ENCODE measurements around the gene LPXN.

The LPXN gene

DNA sequence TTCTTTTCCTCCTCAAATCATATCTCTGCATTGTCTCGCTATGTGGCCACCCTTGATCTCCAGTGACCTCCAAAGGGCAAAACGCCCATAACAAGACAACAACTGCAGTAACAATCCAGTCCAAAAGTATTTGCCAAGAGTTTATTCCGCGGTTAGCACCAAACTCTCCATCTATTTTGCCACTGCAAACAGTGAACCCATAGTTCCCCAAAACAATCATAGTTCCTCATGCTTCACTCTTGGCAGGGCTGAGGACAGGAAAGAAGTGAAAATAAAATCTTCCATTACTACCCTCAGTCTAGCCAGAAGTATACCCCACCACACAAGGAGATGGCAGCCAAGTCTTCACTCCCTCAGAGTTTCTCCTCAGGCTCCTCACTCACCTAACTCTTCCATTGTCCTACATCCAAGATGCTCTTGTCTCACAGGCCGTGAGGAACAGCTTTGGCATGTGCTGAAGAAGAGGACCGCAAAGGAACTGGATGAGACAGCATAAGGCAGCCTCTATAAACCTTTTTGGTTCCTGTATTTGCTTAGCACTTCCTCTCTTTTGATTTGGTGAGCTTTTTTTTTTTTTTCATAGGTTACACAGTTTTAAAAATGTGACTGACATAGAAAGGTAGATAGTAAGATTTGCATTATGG lies at the start of gene LPXN:
Gene LPXN (minus strand): TSS at position 480 of the 644 bp plus-strand sequence. CDS start 84 bp downstream, at position 396.
- DNase-seq (ENCODE audit: low spot score): no peak

DNA sequence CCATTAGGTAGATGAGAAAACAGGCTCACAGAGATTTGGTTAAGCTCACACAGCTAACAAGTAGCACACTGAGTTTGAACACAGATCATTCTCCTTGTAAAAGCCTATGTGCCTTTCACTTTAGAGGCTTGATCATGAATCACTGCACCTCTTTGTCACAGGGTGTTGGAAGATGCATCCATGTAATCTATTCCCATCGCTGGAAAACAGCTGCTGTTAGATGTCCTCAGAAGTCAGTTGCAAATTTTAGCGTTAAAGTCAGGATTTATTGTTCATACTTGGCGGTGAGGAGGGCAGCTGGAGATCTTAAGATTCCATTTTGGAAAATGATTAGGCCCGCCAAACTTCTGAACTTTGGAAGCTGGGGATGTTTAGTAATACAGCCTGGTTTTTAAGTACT lies 49.4 kb upstream of the LPXN start:
- DNase-seq (ENCODE audit: low spot score): no peak

DNA sequence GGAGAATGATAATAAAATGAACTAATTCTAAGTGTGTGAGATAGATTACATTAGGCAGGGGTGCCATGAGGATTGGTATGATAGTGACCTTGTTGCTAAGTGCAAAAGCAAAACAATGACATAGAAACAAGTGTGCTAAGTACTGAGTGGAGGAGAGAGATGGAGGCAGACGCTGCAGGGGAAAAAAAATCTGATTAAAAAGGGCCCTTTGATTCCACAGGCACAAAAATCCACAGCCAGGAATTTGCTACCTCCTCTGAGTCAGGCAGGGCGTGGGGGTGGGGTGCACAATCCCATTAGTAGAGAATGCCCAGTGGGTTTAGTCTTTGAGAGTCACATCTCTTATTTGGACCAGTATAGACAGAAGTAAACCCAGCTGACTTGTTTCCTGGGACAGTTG lies 46.7 kb upstream of the LPXN start, which contains the start of gene CNTF:
Gene CNTF (plus strand): TSS at position 322 of the 400 bp plus-strand sequence. CDS start 88 bp downstream, outside the sequence.
- no peak for DNase-seq (ENCODE audit: low spot score)

DNA sequence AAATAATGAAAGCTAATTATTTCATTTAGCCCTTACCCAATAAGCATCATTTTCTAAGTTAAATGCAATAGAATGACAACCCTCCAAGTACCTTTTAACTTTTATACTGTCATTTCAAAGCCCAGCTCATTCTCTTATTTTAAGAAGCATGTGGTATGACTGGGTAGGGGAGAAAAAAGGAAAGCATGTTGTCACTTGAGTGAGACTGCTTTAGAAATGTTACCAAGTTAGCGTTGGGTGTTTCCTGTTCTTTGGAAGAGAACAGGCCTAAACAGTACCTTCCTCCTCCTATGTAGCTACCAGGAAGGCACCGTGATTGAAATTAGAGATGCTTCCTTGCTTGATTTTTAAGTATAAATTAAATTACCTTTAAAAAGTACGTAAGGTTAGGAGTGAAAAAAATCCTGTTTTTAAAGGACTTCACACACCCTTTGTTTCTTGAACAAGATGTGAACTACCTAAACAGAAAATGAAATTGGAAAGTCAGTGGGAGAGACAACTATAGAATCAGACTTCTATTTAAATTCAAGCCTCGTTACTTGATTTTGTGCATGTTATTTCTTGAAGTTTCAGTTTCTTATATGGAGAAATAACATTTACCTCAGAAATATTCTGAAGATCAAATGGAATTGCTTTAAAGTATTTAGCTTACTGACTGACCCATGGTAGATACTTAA lies 46.1 kb upstream of the LPXN start:
- no peak for DNase-seq (ENCODE audit: low spot score)

DNA sequence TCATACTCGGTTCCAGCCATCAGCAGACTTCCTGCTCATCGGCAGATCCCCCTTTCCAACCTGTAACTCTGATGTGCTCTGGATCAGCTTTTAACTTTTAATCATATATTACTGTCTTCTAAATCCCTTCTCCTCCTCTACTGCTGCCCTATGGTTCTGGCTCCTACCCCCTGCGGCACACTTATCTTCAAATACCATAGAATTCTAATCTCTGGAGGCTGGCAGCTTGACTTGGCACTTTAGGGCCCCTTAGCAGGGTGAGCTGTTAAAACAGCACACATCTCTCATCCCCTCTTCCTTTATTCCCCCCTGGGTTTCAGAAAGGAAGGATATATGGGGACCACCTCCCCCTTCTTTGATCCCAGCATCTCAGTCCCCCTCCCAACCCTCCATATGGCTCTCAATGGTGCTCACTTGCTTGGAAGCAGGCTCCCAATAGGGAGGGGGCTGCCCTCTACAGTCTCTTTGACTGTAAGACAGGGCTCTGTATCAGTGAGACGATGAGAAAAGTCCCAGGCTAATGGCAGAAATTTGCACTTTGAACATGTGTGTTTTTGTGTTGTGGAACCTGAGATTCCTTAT lies 42.4 kb upstream of the LPXN start:
- peak; percentile 47 for DNase-seq (ENCODE audit: low spot score)

DNA sequence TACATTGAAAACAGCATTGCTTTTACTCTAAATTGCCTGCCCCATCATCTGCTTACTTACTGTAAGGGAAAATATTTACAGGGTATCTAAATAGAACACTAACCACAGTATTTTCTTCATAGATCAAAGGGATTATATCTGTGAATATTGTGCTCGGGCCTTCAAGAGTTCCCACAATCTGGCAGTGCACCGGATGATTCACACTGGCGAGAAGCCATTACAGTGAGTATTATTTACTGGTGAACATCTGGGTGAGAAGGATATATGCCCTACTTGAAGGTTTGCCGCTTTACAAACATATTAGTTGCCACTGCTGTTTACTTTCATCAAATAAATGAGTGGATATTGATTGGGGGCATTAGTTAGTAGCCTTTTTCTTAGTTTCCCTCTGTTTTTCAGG lies 40.9 kb upstream of the LPXN start:
- peak; percentile 35 for DNase-seq (ENCODE audit: low spot score)

DNA sequence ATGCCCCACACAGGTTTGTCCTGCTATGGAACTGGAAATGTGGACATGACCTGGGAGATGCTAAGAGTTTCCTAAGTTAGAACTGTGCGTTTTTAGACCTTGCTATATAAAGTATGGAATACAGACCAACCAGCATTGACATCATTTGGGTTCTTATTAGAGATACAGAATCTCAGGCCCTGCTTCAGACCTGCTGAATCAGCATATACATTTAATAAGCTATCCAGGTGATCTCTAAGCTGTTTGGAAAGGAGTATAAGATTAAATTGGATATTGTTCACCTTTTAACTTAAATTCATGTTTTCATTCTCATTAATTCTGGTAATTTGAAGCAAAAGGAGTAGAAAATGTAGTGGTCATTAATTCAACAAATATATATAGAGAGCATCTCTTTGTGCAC lies 39.9 kb upstream of the LPXN start:
- DNase-seq (ENCODE audit: low spot score): no peak

DNA sequence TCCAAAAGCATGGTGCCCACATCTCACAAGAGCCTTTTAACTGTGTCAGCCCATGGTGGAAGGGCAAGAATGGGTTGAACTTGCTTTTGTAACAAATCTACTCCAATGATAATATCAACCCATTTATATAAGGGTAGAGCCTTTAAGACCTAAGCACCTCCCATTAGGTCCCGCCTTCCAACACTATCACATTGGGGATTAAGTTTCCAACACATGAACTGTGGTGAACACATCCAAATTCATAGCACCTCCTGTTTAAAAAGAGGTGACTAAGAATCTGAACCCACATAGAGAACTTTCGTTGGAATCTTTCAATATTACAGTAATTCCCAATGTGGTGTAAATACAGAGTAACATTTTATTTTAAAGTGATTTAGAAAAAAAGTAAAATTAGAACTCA lies 37.6 kb upstream of the LPXN start:
- DNase-seq (ENCODE audit: low spot score): no peak

DNA sequence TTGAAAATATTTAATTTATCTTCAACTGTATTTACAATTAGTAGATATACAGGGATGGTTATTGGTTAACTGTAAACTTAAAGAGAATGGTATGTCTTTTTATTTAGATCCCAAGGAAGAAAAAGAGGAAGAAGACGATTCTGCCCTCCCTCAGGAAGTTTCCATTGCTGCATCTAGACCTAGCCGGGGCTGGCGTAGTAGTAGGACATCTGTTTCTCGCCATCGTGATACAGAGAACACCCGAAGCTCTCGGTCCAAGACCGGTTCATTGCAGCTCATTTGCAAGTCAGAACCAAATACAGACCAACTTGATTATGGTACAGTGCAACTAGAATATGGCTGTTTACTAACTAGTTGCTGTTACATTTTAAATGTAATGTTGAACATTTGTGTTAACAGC lies 34.1 kb upstream of the LPXN start:
- DNase-seq (ENCODE audit: low spot score): no peak

DNA sequence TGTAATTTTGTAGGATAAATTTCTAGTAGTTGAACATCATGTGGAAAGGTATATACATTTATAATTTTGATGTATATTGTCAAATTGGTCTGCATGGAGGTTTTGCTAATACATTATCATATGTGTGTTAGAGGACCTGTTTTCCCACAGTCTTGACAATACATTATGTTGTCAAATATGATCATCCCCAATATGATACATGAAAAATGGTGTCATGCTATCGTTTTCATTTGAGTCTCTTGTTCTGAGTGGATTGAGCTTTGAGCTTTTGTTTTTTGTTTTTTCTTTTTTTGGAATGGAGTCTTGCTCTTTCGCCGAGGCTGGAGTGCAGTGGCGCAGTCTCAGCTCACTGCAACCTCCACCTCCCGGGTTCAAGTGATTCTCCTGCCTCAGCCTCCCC lies 32.7 kb upstream of the LPXN start:
- DNase-seq (ENCODE audit: low spot score): no peak

DNA sequence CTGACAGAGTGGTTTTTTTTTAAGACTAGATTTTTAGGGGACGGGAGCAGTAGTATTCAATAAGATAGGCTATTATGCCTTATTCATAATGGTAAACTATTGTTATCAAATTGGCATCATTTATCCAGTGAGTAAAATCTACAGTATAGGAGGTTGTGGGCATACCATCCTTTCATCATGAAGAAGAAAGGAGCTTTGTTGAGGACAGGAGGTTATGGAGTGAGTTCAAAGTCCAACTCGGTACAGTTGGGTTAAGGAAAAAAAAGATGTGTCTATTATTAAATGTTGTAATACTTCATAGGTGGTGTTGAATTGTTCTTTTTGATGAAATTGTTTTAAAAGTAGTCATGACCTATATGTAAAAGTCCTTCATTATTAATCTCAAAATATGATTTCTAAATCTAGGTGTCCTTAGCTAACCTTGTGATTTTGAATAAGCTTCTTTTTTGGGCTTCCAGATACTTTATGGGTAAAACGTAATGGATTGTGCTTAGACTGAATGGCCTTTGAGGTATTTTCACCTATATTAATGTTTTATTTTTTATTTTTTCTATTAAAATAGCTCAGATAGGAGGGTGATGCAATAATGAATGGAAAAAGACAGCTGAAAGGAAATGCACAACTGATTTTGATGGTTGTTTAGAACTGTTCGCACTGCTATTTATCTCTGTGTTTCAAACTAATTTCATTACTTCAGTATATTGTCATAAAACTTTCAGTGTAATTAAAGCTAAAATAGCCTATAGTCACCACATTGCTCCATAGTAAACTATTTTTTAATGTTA lies 31.5 kb upstream of the LPXN start:
- DNase-seq (ENCODE audit: low spot score): no peak

DNA sequence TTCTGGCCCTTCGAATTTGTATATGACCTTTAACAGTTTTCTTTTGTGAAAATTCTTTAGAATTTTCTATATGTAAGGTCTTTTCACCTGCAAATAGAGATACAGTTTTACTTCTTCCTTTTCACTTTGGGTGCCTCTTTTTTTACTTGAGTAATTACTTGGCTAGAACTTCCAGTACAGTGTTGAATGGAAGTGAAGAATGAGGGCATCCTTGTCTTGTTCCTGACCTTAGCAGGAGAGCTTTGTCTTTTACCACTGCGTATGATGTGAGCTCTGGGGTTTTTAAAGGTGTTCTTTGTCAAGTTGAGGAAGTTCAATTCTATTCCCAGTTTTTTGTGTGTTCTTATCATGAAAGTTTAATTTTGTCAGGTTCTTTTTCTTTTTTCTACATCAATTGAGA lies 24.9 kb upstream of the LPXN start:
- DNase-seq (ENCODE audit: low spot score): no peak

DNA sequence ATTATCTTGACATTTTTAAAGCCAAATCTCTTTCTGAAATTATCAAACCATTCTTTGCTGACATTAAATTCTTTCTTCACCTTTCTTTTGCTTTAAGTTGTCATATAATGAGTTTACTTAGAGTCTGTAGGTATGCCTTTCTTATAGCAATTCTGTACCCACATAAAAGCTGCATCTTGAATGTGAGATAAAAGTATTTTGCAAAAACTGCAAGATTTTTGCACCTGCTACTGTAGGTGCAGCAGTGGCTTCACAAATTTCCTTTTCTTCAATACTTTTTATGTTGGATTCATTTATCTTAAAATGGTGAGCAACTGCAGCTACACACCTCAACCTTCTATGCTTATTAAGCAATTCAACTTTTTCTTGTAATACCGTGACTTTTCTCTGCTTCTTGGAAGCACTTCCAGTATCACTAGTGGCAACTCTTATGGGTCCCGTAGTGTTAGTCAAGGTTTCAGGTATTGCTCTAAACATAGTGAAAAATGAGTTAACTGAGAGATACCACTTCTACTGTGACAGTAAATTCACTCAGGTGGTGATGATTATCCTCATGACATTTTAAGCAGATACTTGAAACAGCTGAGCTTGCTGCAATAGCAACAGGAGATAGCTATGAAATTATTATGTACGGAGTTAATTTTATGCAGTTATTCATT lies 22.0 kb upstream of the LPXN start:
- no peak for DNase-seq (ENCODE audit: low spot score)

DNA sequence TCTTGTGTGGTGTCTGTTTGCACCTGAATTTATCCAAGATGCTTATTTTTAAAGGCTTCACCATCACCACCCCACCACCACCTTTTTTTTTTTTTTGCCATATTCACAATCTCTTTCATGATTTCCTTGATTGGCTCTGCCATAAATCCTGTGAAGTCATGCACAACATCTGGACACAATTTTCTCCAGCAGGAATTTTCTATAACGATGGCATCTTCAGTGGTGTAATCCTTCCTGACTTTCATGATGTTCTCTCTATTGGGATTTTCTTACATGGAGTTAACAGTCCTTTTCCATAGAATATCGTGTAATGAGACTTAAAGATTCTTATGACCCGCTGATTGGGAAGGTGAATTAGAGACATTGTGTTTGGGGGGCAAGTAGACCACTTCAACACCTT lies 21.0 kb upstream of the LPXN start:
- DNase-seq (ENCODE audit: low spot score): no peak

DNA sequence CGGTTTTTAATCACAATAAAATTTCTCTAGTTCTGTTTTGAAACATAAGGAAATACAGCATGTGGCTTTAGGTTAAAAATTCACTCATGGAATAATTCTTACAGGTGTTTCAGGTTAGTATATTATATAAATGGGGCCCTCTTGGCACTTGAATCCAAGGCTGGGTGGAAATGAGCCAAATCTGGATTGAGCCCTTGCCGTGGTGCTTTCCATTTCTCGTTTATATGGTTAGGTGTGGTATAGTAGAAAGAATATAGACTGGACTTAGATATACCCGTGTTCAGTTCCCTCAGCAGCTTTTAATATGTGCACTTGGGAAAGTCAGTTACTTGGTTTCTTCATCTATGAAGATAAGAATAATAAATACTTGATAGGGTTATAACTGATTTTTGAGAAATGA lies 19.2 kb upstream of the LPXN start:
- no peak for DNase-seq (ENCODE audit: low spot score)

DNA sequence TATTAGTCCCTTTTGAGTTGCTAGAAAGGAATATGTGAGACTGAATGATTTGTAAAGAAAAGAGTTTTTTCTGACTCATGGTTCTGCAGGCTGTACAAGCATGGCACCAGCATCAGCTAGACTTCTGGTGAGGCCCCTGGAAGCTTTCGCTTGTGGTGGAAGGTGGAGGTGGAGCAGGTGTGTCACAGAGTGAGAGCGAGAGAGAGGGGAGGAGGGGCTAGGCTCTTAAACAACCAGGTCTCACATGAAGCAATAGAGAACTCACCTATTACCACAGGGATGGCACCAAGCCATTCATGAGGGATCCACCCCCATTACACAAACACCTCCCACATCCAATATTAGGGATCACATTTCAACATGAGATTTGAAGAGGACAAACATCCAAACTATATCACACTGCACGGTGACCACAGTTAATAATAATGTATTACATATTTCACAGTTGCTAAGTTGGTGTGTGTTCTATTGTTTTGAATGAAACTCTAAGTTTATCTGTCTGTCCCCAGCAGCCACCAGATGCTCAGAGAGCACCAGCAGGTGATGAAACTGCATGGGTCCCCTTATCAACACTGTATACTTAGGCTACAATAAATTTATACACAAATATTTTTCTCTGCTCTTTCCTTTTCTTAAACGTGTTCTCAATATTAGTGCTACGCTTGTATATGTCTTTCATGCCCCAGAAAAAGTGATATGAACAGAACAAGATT lies 17.3 kb upstream of the LPXN start:
- no peak for DNase-seq (ENCODE audit: low spot score)

DNA sequence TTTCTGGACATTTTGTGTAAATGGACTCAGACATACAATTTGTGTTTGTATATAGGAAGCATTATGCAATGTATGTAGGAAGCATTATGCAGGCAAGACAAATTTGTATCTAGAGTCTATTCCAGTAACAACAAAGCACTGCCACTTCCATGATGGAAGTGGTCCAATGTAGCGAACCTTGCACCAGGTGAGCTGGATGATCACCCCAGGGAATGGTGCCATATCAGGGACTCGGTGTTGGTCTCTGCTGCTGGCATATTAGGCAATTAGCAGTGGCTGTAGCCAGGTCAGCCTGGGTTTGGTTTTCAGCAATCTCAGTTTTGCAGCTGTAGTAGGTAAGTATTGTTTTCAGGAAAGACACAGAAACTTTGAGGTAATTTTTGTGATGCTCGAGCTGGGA lies 16.0 kb upstream of the LPXN start:
- no peak for DNase-seq (ENCODE audit: low spot score)

DNA sequence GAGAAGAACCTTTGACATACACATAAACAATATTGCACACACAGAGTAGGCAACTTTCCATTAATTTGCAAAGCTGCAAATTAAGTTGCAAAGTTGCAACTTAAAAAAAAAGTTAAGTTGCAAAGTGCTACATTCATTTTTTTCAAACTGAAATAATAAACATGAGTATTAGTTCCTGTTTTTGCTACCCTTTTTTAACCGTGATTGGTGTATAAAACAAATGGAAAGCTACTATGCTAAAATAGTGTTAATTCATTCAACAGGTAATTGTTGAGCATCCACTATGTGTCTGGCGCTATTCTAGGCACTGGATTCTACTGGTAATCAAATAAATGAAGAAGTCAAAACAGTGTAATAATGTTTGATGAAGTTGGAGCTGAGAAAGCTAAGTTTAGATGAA lies 11.3 kb upstream of the LPXN start:
- no peak for DNase-seq (ENCODE audit: low spot score)

DNA sequence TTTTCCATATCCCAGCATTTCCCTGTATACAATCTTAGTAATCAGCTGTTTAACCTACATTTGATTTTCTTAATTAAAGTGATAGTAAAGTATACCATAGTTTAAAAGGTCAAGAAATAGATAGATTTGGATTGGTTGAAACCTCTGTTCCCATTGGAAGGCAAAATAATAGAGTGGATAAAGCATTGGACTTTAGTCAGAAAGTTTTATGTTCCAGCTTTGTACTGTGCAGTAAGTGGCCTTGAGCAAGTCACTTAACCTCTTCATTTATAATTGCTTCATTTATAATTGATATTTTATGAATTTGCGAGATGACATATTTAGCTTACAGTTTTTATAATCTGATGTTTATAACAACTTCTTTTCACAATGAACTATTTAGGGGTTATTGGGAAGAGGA lies 6.8 kb upstream of the LPXN start:
- no peak for DNase-seq (ENCODE audit: low spot score)

DNA sequence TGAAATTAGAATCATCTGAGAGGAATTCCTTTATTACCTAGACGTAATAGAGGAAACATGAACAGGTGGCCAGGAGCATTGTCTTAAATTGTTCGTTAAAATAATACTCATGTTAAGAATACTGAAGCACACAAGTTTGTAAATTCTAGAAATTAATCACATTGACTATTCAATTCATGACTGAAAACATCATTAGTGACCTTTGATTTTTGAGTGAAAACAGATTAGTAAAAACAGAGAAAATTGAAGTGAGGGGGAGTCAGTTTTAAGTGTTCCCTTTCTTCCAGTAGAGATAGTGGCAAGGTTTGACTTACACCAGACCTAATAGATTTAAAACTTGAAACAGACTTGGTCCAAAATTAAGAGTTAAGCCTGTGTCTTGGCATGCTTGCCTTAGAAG lies 4.7 kb upstream of the LPXN start:
- DNase-seq (ENCODE audit: low spot score): no peak
